Measurements from ENCODE around the gene ZBTB46. TPM values are rescaled to one million over a fixed set of nuclear protein-coding genes. Genes with fewer than 3 reads are reported as not detected.
"Not testable (repeated sequence)": the region's sequence is repeated elsewhere in the genome, so short reads cannot be mapped to it uniquely, and the experiment has no call there.

The ZBTB46 gene
- 39.5 TPM for total RNA-seq

DNA sequence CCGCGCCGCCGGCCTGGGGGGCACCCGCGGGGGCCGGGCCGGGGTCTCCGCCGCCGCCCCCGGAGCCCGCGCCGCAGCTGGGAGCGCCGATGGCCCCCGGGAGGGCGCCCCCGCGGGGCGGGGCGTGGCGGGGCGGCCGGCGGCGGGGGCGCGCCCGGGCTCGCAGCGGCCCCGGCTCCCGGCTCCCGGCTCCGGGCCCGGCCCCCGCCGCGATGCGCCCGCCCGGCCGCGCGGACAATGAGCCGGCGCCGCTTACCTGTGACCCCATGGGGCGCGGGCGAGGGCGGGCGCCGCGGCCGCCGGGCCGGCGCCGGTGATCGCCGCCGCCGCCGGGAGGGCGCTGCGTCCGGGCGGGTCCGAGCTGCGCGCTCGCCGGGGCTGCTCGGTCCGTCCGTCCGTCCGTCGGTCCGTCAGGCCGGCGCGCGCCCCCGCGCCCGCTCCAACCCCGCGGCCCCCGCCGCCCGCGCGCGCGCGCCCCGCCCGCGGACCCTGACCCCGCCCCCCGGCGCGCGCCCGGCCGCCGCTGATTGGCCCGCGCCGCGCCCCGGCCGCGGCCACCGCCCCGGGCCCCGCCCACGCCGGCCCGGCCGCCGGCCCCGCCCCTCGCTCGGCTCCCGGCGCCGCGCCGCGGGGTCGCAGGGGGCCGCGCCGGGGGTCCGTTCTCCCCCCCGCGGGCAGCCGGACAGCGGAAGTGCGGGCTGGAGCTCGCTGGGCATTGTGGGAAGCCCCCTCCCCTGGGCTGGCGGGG lies at the start of gene ZBTB46:
TSS of gene ZBTB46 (minus strand) at position 424 of the 748 bp plus-strand sequence. CDS start 40,507 bp downstream, outside the sequence.
- no peaks in the 10 kb centered on the region for H3K9me3 ChIP-seq
- TF ChIP-seq, protein P1, sequence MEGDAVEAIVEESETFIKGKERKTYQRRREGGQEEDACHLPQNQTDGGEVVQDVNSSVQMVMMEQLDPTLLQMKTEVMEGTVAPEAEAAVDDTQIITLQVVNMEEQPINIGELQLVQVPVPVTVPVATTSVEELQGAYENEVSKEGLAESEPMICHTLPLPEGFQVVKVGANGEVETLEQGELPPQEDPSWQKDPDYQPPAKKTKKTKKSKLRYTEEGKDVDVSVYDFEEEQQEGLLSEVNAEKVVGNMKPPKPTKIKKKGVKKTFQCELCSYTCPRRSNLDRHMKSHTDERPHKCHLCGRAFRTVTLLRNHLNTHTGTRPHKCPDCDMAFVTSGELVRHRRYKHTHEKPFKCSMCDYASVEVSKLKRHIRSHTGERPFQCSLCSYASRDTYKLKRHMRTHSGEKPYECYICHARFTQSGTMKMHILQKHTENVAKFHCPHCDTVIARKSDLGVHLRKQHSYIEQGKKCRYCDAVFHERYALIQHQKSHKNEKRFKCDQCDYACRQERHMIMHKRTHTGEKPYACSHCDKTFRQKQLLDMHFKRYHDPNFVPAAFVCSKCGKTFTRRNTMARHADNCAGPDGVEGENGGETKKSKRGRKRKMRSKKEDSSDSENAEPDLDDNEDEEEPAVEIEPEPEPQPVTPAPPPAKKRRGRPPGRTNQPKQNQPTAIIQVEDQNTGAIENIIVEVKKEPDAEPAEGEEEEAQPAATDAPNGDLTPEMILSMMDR (IDR thresholded peaks at IDR 0.05), result no peak
- no peaks in the 10 kb centered on the region for H3K36me3 ChIP-seq
- H3K4me3 ChIP-seq, result peak within 1 kb of the TSS; percentile 82 to 99
- DNase-seq (ENCODE audit: low spot score in 2 of 2), result no peak
- no peaks in the 10 kb centered on the region for H3K27me3 ChIP-seq
- intact Hi-C loops (cut with DNase I), result loop anchor here (1.0 to 5.0 kb wide), 2 partner anchors 34 to 89 kb away; partner anchors contain the start of gene TPD52L2
- peak within 1 kb of the TSS in 1 of 2 donors; percentile 39 for H3K27ac ChIP-seq
- peaks cover 14 to 30% of the 10 kb centered on the region in 2 donors for H3K4me1 ChIP-seq

GRCh38 chr20:63878899-63879663 lies 48.0 kb upstream of the ZBTB46 start:
- TF ChIP-seq, protein P1 (IDR thresholded peaks at IDR 0.05), result no peak
- intact Hi-C loops (cut with DNase I), result no loop called here
- DNase-seq (ENCODE audit: low spot score in 2 of 2), result no peak
- no peaks in the 10 kb centered on the region for H3K4me1 ChIP-seq
- no peak overlapping the region for H3K27ac ChIP-seq
- H3K36me3 ChIP-seq, result peaks cover 68 to 81% of the 10 kb centered on the region in 2 donors
- H3K4me3 ChIP-seq, result no peak overlapping the region
- H3K9me3 ChIP-seq, result no peaks in the 10 kb centered on the region
- H3K27me3 ChIP-seq, result no peaks in the 10 kb centered on the region

DNA sequence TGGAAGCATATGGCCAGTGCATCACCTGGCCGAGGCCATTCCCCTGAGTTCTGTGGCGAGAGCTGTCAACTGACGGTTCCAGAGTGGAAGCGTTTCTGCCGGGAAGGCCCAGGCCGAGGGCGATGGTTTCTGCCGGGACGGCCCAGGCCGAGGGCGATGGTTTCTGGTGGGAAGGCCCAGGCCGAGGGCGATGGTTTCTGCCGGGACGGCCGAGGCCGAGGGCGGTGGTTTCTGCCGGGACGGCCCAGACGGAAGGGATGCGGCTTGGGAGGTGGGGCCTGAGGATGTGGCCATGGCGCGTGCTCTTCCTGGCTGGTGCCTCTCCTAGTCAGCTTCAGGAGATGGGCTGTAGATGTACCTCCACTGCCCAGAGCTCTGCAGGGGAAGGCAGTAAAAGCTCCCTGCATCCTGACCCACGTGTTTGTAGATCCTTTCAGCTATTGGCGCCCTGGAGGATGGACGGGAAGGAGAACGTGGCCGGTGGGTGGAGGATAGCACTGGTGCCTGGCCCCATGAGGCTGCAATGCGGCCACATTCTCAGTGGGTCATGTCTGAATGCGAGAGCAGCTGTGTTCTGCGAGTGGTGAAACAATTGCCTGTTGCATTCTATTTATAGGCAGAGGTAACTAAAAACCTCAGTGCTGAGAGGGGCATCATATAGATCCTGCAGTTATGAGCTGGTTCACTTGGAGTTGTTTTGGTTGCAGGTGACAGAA lies 46.8 kb upstream of the ZBTB46 start:
- Histone ChIP-seq H3K9me3 (no peaks in the 10 kb centered on the region), H3K4me3 (no peak overlapping the region), H3K27ac (no peak overlapping the region), H3K36me3 (peaks cover 67 to 82% of the 10 kb centered on the region in 2 donors), H3K4me1 (no peaks in the 10 kb centered on the region), H3K27me3 (no peaks in the 10 kb centered on the region)
- DNase-seq (ENCODE audit: low spot score in 2 of 2), result peak in 1 of 2 donors; percentile 58
- TF ChIP-seq, protein P1 (IDR thresholded peaks at IDR 0.05), result no peak
- intact Hi-C loops (cut with DNase I), result no loop called here

DNA sequence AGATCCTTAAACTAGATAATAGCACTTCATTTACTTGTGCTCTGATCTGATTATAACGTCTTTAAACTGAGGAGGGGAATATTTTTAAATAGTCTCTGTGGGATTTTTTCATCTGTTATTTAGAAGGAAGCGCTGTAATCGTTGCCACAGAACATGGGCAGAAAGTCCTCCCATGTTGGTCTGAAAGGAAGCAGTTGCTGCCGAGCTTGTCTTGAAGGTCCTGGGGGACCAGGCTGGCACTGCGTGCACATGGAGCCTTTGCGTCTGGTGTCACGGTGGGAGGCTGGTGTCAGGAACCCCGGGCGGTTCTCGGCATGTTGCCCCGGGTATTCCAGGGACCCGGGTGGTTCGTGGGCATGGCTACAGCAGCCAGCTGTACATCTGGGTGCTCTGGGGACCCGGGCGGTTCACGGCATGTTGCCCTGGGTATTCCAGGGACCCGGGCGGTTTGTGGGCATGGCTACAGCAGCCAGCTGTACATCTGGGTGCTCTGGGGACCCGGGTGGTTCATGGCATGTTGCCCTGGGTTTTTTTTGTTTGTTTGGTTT lies 45.5 kb upstream of the ZBTB46 start:
- intact Hi-C loops (cut with DNase I), result no loop called here
- no peak for DNase-seq (ENCODE audit: low spot score in 2 of 2)
- peaks cover 70 to 82% of the 10 kb centered on the region in 2 donors for H3K36me3 ChIP-seq

DNA sequence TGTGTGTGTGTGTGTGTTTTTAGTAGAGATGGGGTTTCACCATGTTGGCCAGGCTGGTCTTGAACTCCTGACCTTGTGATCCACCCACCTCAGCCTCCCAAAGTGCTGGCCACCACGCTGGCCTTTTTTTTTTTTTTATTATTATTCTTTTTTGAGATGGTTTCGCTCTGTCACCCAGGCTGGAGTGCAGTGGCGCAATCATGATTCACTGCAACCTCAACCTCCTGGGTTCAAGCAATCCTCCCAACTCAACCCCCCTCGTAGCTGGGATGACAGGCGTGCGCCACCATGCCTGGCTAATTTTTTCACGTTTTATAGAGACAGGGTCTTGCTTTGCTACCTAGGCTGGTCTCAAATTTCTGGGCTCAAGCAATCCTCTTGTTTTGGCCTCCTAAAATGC lies 43.2 kb upstream of the ZBTB46 start:
- H3K4me3 ChIP-seq; H3K4me1 ChIP-seq; H3K27ac ChIP-seq; intact Hi-C loops (cut with DNase I); DNase-seq (ENCODE audit: low spot score in 2 of 2); H3K9me3 ChIP-seq; H3K27me3 ChIP-seq: not testable (repeated sequence)
- peaks cover 84 to 98% of the 10 kb centered on the region in 2 donors for H3K36me3 ChIP-seq

More for the DNA sequence above, 45.5 kb upstream of the ZBTB46 start:
- Histone ChIP-seq H3K4me3 (no peak overlapping the region), H3K27ac (no peak overlapping the region), H3K4me1 (no peaks in the 10 kb centered on the region), H3K9me3 (no peaks in the 10 kb centered on the region), H3K27me3 (no peaks in the 10 kb centered on the region)
- TF ChIP-seq, protein P1 (IDR thresholded peaks at IDR 0.05), result no peak
